Esophagus muscularis mucosa (tissue), 3 donors: ENCODE results near the gene FBXW2.

ENCODE experiments used
- CTCF ChIP-seq, 3 experiments: fragments of 200-600 bp in 2 of 3; fragments of 450-650 bp in 1 of 3; sonication (generic) in 2 of 3; IDR thresholded peaks; one replicate each; pipeline ENCODE4 v1.5.1; 2017 to 2019; ENCODE audit warnings: antibody characterized with exemption in 3 of 3, mild to moderate bottlenecking in 2 of 3, moderate library complexity in 1 of 3
- POLR2A ChIP-seq: fragments of 450-650 bp; IDR thresholded peaks from one replicate; pipeline ENCODE4 v1.6.1; 2017; ENCODE audit warnings: antibody characterized with exemption, moderate library complexity, mild to moderate bottlenecking, low read depth

- TF ChIP-seq CTCF (IDR thresholded peaks at IDR 0.05) (no peak), POLR2A (no peak)
Observed at GRCh38 chr9:120829650-120830049, 36.4 kb upstream of the FBXW2 start.
